B cell (primary cell): Measurements from ENCODE around the gene SNTG2.

Experiments
- EZH2 ChIP-seq: IDR thresholded peaks from 2 replicates; pipeline ENCODE4 v1.6.1; 2012; ENCODE audit warnings: borderline replicate concordance, low read depth, mild to moderate bottlenecking, moderate library complexity, low read length; ENCODE audit not compliant: insufficient read depth, poor library complexity, severe bottlenecking
- TF ChIP-seq, protein P1 (sequence below): fragments of 200-600 bp; IDR thresholded peaks from one replicate; pipeline ENCODE4 v1.8.0; 2022; ENCODE audit warnings: antibody characterized with exemption, mild to moderate bottlenecking

DNA sequence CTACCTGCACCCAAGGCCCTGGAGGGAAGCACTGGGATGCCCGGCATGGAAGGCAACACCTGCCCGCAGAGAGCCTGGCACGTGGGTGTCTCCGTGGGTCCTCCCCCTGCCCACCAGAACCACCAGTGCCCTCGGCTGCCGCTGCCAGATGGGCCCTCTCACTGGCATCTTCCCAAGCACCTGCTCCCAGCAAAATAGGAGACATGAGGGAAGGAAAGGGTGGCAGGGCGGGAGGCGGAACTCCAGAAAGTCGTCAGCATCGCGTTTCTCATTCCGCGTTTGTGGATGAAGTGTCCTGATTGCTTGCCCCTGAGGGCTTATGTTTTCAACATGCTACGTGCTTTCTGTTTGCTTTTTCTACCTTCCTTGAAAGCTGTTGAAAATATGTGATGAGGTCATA, 8.8 kb upstream of the SNTG2 start:
- TF ChIP-seq, protein P1, sequence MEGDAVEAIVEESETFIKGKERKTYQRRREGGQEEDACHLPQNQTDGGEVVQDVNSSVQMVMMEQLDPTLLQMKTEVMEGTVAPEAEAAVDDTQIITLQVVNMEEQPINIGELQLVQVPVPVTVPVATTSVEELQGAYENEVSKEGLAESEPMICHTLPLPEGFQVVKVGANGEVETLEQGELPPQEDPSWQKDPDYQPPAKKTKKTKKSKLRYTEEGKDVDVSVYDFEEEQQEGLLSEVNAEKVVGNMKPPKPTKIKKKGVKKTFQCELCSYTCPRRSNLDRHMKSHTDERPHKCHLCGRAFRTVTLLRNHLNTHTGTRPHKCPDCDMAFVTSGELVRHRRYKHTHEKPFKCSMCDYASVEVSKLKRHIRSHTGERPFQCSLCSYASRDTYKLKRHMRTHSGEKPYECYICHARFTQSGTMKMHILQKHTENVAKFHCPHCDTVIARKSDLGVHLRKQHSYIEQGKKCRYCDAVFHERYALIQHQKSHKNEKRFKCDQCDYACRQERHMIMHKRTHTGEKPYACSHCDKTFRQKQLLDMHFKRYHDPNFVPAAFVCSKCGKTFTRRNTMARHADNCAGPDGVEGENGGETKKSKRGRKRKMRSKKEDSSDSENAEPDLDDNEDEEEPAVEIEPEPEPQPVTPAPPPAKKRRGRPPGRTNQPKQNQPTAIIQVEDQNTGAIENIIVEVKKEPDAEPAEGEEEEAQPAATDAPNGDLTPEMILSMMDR: no peak
- no peak for TF ChIP-seq EZH2
